Osteoblast (primary cell): ENCODE measurements around the gene GNG12. TPM values are rescaled to one million over a fixed set of nuclear protein-coding genes. Genes with fewer than 3 reads are reported as not detected.

Experiments
- DNase-seq: peaks from one replicate; pipeline ENCODE4 v3.0.0; 2011; ENCODE audit warnings: low spot score, mixed read lengths; ENCODE audit not compliant: insufficient read length; ENCODE audit errors: missing footprints
- H2AFZ ChIP-seq: 2 replicates; pipeline ENCODE4 v1.6.0; 2011; ENCODE audit warnings: mild to moderate bottlenecking, low read length
- H3K27ac ChIP-seq: 2 replicates; pipeline ENCODE4 v1.5.1; 2011; ENCODE audit warnings: mild to moderate bottlenecking, low read depth, low read length, moderate library complexity
- H3K27me3 ChIP-seq: 2 replicates; pipeline ENCODE4 v1.6.0; 2012; ENCODE audit warnings: mild to moderate bottlenecking, control low read depth, inconsistent platforms, low read length, moderate library complexity; ENCODE audit not compliant: insufficient read depth
- H3K36me3 ChIP-seq: 2 replicates; pipeline ENCODE4 v1.5.1; 2011; ENCODE audit warnings: mild to moderate bottlenecking, low read length, control low read depth, moderate library complexity; ENCODE audit not compliant: insufficient read depth
- H3K4me1 ChIP-seq: 2 replicates; pipeline ENCODE4 v1.5.1; 2011; ENCODE audit warnings: mild to moderate bottlenecking, low read length, control low read depth, moderate library complexity; ENCODE audit not compliant: insufficient read depth
- H3K4me2 ChIP-seq: 2 replicates; pipeline ENCODE4 v1.6.0; 2011; ENCODE audit warnings: mild to moderate bottlenecking, low read length; ENCODE audit not compliant: insufficient read depth
- H3K4me3 ChIP-seq: fragments of 200-600 bp; sonication (generic); 3 replicates; pipeline ENCODE4 v1.5.1; 2012; ENCODE audit warnings: mild to moderate bottlenecking, low read length, inconsistent platforms; ENCODE audit not compliant: insufficient read depth
- H3K79me2 ChIP-seq: 2 replicates; pipeline ENCODE4 v1.6.0; 2012; ENCODE audit warnings: mild to moderate bottlenecking, low read length, control low read depth, inconsistent platforms; ENCODE audit not compliant: insufficient read depth
- H3K9me3 ChIP-seq: 2 replicates; pipeline ENCODE4 v1.5.1; 2011; ENCODE audit warnings: low read depth, low read length, control low read depth
- H4K20me1 ChIP-seq: 2 replicates; pipeline ENCODE4 v1.6.0; 2012; ENCODE audit warnings: mild to moderate bottlenecking, low read length, control low read depth; ENCODE audit not compliant: insufficient read depth
- CTCF ChIP-seq: IDR thresholded peaks from 2 replicates; pipeline ENCODE4 v1.5.1; 2011; ENCODE audit warnings: mild to moderate bottlenecking, low read depth, low read length, moderate library complexity; ENCODE audit errors: extremely low read depth
- total RNA-seq: library from RNA; depleted of rRNA; stranded (reverse); fragments of >200 nt; gene quantifications from 2 replicates; pipeline ENCODE4 v1.2.3, GENCODE V29; 2012

The GNG12 gene
- total RNA-seq, 1 donor = 219 TPM

- Histone ChIP-seq H3K79me2 (peaks cover 81% of the 10 kb centered on the region), H3K36me3 (peaks cover 9% of the 10 kb centered on the region), H3K4me3 (no peak overlapping the region), H3K27ac (peak overlapping the region; percentile 78), H3K4me1 (peaks cover 37% of the 10 kb centered on the region), H3K27me3 (no peaks in the 10 kb centered on the region), H3K9me3 (no peaks in the 10 kb centered on the region), H3K4me2 (peak overlapping the region; percentile 47), H4K20me1 (peaks cover 22% of the 10 kb centered on the region), H2AFZ (no peak overlapping the region)
- no peak for DNase-seq
- peak; percentile 95 for TF ChIP-seq CTCF
Observed at GRCh38 chr1:67760030-67760821, 73.0 kb downstream of the GNG12 start.

GRCh38 chr1:67759692-67760029 lies 73.6 kb downstream of the GNG12 start:
- TF ChIP-seq CTCF = no peak
- Histone ChIP-seq H2AFZ (no peak overlapping the region), H3K4me2 (peak overlapping the region; percentile 47), H3K27me3 (no peaks in the 10 kb centered on the region), H3K36me3 (peaks cover 13% of the 10 kb centered on the region), H3K4me3 (no peak overlapping the region), H3K27ac (peak overlapping the region; percentile 78), H3K9me3 (no peaks in the 10 kb centered on the region), H3K79me2 (peaks cover 85% of the 10 kb centered on the region), H3K4me1 (peaks cover 33% of the 10 kb centered on the region), H4K20me1 (peaks cover 21% of the 10 kb centered on the region)
- no peak for DNase-seq

DNA sequence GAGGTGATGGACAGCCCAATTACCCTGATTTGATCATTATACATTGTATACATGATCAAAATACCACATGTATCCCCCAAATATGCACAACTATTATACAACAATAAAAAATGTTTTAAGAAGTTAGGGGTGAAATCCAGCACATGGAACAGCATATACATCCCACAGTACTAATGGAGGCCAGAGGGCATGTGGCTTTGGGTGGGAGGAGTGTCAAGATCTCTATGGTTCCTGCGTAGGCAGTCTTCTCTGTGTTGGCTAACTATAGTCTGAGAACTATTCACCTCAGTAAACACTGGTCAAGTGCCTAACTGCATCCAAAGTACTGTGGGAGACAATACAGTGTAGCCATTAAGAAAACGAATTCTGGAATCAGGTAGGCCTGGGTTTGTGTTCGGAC lies 74.2 kb downstream of the GNG12 start:
- Histone ChIP-seq H3K4me2 (no peak overlapping the region), H3K27ac (peak overlapping the region; percentile 78), H3K36me3 (peaks cover 11% of the 10 kb centered on the region), H2AFZ (no peak overlapping the region), H4K20me1 (peaks cover 18% of the 10 kb centered on the region), H3K9me3 (no peaks in the 10 kb centered on the region), H3K4me3 (no peak overlapping the region), H3K4me1 (peaks cover 29% of the 10 kb centered on the region), H3K79me2 (peaks cover 85% of the 10 kb centered on the region), H3K27me3 (no peaks in the 10 kb centered on the region)
- no peak for DNase-seq
- no peak for TF ChIP-seq CTCF

GRCh38 chr1:67755619-67756018 lies 77.6 kb downstream of the GNG12 start:
- Histone ChIP-seq H4K20me1 (peaks cover 11% of the 10 kb centered on the region), H3K9me3 (no peaks in the 10 kb centered on the region), H3K4me3 (no peak overlapping the region), H3K79me2 (peaks cover 91% of the 10 kb centered on the region), H3K4me2 (no peak overlapping the region), H3K4me1 (peaks cover 41% of the 10 kb centered on the region), H3K27me3 (no peaks in the 10 kb centered on the region), H3K27ac (no peak overlapping the region), H3K36me3 (peaks cover 18% of the 10 kb centered on the region), H2AFZ (no peak overlapping the region)
- no peak for TF ChIP-seq CTCF
- DNase-seq = no peak
